Measurements from ENCODE around the gene CCM2. TPM values are rescaled to one million over a fixed set of nuclear protein-coding genes. Genes with fewer than 3 reads are reported as not detected.

Gene CCM2
- polyA plus RNA-seq, 1 donor from 2014 or later = 25.8 TPM

DNA sequence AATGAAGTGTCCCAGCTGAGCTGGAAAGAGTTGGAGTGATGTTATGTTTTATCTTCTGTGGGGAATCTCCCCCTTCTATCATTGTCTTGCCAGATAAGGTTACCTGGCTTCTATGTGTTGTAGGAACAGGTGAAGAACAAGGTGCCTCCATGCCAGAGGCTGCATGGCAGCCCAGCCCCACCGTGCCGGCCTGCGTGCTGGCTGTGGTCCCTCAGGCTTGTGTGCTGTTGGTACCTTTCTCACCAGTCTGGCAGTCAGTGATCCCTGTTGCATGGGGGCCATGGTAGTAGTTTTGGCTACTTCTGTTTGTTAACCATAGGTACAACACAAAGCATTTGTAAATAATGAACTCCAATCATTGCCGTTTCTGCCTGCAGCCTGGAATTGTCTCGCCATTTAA is 37.9 kb downstream of the CCM2 start:
- Histone ChIP-seq H4K20me1 (ENCODE audit: insufficient read depth) (no peaks in the 10 kb centered on the region), H3K9me2 (ENCODE audit: insufficient read depth, low read length) (no peaks in the 10 kb centered on the region)

DNA sequence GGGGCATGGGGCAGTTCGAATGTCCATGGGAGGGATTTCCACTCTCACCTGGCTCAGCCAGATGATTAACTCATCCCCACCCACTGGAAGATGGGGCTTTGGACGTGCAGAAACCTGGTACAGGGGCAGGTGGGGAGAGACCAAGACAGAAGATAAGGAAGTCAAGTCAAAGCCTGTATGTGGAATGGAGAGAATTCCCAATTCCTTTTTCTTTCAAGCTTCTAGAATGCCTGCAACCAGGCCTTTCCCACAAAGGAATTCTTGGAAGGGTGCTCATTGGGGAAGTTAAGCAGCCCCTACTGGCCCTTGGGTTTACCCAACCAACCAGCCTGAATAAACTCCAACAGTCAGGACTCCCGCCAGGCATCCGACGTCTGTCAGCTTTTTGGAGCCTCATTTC is 39.1 kb downstream of the CCM2 start:
- Histone ChIP-seq H3K27ac (ENCODE audit: low read length) (no peak overlapping the region), H2AFZ (ENCODE audit: low read depth, low read length) (no peak overlapping the region), H4K20me1 (ENCODE audit: insufficient read depth) (no peaks in the 10 kb centered on the region), H3K27me3 (ENCODE audit: insufficient read depth, low read depth, low read length) (no peaks in the 10 kb centered on the region), H3K36me3 (ENCODE audit: insufficient read depth, low read length) (no peaks in the 10 kb centered on the region), H3K4me2 (ENCODE audit: low read length) (no peak overlapping the region), H3K79me2 (replicated peaks; ENCODE audit: insufficient read depth, low read length) (no peaks in the 10 kb centered on the region), H3K9ac (ENCODE audit: low read length) (no peak overlapping the region), H3K9me2 (ENCODE audit: insufficient read depth, low read length) (no peaks in the 10 kb centered on the region), H3K4me3 (ENCODE audit: low read length) (no peak overlapping the region), H3K9me3 (ENCODE audit: low read length) (no peaks in the 10 kb centered on the region), H3F3A (ENCODE audit: insufficient read depth, low read length, poor library complexity, severe bottlenecking) (no peaks in the 10 kb centered on the region)
- TF ChIP-seq RAD21 (conservative IDR thresholded peaks at IDR 0.05) (no peak), CTCF (IDR thresholded peaks at IDR 0.05; ENCODE audit: poor library complexity, severe bottlenecking) (no peak), MXI1 (conservative IDR thresholded peaks at IDR 0.05; ENCODE audit: poor library complexity, severe bottlenecking) (no peak), REST (IDR thresholded peaks at IDR 0.05; ENCODE audit: borderline replicate concordance) (no peak), POLR2AphosphoS5 (IDR thresholded peaks at IDR 0.05) (no peak), EZH2 (IDR thresholded peaks at IDR 0.05; ENCODE audit: borderline replicate concordance, insufficient read depth, low read length, poor library complexity, severe bottlenecking) (no peak), EP300 (conservative IDR thresholded peaks at IDR 0.05; ENCODE audit: poor library complexity, severe bottlenecking) (no peak)

More for the DNA sequence above, 37.9 kb downstream of the CCM2 start:
- Histone ChIP-seq H3K4me2 (ENCODE audit: low read length) (no peak overlapping the region), H2AFZ (ENCODE audit: low read depth, low read length) (no peak overlapping the region), H3K36me3 (ENCODE audit: insufficient read depth, low read length) (no peaks in the 10 kb centered on the region), H3K79me2 (replicated peaks; ENCODE audit: insufficient read depth, low read length) (no peaks in the 10 kb centered on the region), H3K27me3 (ENCODE audit: insufficient read depth, low read depth, low read length) (no peaks in the 10 kb centered on the region), H3F3A (ENCODE audit: insufficient read depth, low read length, poor library complexity, severe bottlenecking) (no peaks in the 10 kb centered on the region), H3K27ac (ENCODE audit: low read length) (no peak overlapping the region), H3K9me3 (ENCODE audit: low read length) (no peaks in the 10 kb centered on the region), H3K9ac (ENCODE audit: low read length) (no peak overlapping the region), H3K4me3 (ENCODE audit: low read length) (no peak overlapping the region)
- TF ChIP-seq CTCF (IDR thresholded peaks at IDR 0.05; ENCODE audit: poor library complexity, severe bottlenecking) (no peak), POLR2AphosphoS5 (IDR thresholded peaks at IDR 0.05) (no peak), TAF1 (IDR thresholded peaks at IDR 0.05; ENCODE audit: low read depth) (no peak), REST (IDR thresholded peaks at IDR 0.05; ENCODE audit: borderline replicate concordance) (no peak), MXI1 (conservative IDR thresholded peaks at IDR 0.05; ENCODE audit: poor library complexity, severe bottlenecking) (no peak), EP300 (conservative IDR thresholded peaks at IDR 0.05; ENCODE audit: poor library complexity, severe bottlenecking) (no peak)
